Astrocyte of the spinal cord (primary cell): ENCODE results near the gene AIRE.
A peak's percentile ranks its signal among the peaks of the same experiment; 100 is the strongest.
"Not testable (repeated sequence)": the region's sequence is repeated elsewhere in the genome, so short reads cannot be mapped to it uniquely, and the experiment has no call there.

Experiments used
- DNase-seq: peaks from one replicate; pipeline ENCODE4 v3.0.0; 2011; ENCODE audit warnings: low read depth, low spot score
- H3K4me3 ChIP-seq: 2 replicates; pipeline ENCODE4 v1.5.1; 2011; ENCODE audit warnings: low read depth, mild to moderate bottlenecking, low read length, moderate library complexity
- in situ Hi-C: cut with HindIII; loops from 2 replicates; pipeline ENCODE4 v1.10.0; 2017; ENCODE audit warnings: low sequenced_read_pairs
- TF ChIP-seq, protein P1 (sequence below): IDR thresholded peaks from 2 replicates; pipeline ENCODE4 v1.5.1; 2012; ENCODE audit warnings: low read depth, mild to moderate bottlenecking, low read length, inconsistent platforms

The AIRE gene

DNA sequence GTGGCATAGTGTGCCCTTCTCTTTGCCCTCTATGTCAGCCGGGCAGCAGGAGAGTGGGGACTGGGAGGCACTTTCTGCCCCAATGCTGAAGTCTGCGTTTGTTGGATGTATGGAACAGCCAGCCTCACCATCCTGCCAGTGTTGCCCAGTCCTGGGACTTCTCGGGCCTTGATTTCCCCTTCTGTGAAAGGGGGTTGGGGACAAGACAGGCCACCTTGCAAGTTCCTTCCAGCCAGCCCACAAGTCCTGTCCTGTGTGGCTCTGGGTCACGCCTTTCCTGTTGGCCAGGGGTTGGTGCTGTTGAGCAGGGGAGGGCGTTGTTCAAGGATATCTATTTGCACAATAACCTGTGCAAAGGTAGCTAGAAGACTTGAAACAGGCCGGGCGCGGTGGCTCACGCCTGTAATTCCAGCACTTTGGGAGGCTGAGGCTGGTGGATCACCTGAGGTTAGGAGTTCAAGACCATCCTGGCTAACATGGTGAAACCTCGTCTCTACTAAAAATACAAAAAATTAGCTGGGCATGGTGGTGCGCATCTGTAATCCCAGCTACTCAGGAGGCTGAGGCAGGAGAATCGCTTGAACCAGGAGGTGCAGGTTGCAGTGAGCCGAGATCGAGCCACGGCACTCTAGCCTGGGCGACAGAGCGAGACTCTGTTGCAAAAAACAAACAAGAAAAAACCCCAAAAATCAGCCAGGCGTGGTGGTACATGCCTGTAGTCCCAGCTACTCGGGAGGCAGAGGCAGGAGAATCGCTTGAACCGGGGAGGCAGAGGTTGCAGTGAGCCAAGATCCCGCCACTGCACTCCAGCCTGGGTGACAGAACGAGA, 17.1 kb downstream of the AIRE start:
- DNase-seq, H3K4me3 ChIP-seq, in situ Hi-C loops: not testable (repeated sequence)

DNA sequence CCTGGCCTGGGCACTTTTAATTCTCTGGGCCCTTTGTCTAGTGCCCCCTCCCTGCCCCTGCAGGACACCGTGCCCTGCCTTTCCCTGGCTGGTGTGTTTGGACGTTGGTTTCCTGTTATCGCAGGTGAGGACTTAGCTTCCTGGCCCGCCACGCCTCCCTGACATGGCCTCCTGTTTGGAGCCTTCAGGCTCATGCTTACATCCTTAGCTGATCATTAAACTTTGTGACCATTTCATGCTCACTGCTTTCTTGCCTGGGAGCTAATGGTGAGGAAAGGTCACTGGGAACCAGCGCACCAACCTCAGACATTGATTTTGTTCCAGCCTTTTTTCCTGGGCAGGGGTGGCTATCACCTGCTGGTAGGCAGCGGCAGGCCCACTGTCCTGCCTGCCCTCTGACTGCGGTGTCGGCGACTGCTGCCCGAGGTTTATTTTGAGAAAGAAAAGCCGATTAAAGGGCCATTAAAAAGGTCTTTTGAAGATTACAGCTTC, 17.9 kb downstream of the AIRE start:
- no peak overlapping the region for H3K4me3 ChIP-seq
- in situ Hi-C loops = no loop called here
- TF ChIP-seq, protein P1, sequence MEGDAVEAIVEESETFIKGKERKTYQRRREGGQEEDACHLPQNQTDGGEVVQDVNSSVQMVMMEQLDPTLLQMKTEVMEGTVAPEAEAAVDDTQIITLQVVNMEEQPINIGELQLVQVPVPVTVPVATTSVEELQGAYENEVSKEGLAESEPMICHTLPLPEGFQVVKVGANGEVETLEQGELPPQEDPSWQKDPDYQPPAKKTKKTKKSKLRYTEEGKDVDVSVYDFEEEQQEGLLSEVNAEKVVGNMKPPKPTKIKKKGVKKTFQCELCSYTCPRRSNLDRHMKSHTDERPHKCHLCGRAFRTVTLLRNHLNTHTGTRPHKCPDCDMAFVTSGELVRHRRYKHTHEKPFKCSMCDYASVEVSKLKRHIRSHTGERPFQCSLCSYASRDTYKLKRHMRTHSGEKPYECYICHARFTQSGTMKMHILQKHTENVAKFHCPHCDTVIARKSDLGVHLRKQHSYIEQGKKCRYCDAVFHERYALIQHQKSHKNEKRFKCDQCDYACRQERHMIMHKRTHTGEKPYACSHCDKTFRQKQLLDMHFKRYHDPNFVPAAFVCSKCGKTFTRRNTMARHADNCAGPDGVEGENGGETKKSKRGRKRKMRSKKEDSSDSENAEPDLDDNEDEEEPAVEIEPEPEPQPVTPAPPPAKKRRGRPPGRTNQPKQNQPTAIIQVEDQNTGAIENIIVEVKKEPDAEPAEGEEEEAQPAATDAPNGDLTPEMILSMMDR = no peak
- DNase-seq = no peak

More for the DNA sequence above, 17.1 kb downstream of the AIRE start:
- TF ChIP-seq, protein P1 = peak; percentile 17

DNA sequence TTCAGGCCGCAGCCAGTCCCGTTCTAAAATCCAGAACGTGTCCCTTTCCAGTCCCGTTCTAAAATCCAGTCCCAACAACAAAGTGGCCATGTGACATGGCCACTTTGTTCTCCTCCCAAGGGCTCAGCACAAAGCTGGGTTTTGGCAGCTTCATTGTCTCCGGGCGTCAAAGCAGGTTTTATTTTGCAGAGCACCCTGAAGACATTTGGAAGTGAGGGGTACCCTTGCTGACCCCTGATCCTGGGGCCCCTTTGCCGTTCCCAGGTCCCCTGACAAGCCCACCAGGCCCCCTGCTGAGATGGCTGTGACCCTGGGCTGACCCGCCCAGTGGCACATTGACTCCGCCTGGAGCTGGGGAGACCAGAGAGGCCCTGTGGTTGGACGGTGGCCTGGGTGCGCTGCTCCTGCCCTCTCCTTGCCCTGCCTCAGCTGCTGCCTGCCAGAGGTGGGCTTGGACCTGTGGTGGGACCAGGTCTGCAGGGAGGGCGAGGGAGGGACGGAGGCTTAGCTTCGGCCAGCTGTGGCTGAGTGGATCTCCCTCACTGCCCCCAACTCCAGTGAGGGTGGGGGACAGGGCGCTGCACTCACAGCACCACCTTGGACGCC, 18.4 kb downstream of the AIRE start:
- no peak overlapping the region for H3K4me3 ChIP-seq
- DNase-seq = no peak
- in situ Hi-C loops = no loop called here
- TF ChIP-seq, protein P1 = no peak

DNA sequence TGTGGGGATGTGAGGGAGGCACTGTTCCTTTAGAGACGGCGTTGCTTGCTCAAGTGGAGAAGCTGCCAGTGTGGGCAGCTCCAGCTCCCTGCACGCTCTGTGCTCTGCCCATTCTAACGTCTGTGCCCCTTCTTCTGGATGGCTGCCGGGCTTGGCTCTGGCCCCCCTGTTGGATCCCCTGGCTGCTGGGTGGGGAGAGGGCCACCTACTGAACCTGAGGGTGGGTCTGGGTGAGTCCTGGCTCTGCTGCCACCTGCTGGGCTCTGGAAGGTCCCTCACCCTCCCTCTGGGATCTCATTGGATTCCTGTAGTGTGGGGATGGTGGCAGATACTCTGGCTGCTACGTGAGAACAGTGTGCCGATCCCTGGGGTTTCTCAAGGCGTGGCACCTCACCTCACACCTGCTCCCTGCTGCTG, 19.2 kb downstream of the AIRE start:
- TF ChIP-seq, protein P1 = peak; percentile 78
- peak; percentile 31 for DNase-seq
- no peak overlapping the region for H3K4me3 ChIP-seq
- in situ Hi-C loops = no loop called here

DNA sequence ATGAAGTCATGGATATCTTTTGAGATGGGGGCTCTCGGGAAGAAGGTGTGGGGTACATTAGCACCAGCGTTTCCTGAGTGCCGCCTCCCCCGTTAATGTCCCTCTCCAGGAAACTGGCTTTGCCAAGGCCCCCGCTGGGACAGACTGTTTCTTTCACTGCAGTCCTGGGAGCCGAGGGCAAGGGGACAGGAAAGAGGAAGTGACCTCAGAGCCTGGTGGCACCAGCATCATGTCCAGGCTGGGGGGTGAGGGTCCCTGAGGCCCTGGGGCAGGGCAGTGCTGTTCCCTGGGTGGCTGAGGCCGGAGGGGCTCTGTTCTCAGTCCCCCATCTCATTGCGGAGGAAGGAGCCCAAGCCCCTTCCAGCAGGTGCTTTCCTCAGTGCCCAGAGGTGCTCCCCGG, 20.0 kb downstream of the AIRE start:
- in situ Hi-C loops = no loop called here
- TF ChIP-seq, protein P1 = no peak
- DNase-seq = no peak
- no peak overlapping the region for H3K4me3 ChIP-seq

DNA sequence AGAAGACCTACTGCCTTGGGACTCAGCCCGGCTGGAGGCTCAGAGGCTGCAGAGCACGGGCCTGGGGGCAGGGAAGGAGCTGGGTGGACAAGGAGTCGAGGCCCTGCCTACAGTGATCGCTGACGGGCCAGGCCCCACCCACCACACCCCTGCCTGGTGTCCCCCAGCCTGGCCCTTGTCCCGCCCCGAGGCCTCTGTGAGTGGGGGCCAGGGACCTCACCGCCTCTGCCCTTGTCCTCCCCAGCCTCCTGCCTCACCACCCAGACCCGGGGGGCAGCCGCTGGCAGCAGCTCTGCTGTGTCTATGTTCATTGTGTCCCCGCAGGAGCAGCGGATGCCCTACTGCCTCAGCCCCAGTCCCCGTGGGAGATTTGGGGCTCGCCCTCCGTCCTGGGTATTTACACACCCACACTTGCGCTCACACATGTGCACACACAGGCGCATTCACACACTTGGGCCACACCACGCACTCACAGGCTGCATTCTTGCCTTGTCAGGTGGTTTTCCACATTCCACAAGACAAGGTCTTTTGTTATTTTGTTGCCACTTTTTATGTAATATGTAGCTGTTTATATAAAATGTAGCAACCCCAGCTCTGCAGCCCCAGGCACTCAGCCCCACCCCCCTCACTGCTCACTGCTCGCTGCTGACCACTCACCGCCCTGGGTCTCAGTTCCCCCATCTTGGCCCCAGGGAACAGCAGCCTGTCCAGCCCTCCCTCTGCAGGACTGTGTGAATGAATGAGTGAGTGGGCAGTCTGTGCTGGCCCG, 21.4 kb downstream of the AIRE start:
- in situ Hi-C loops = no loop called here
- TF ChIP-seq, protein P1 = no peak
- DNase-seq = no peak
- no peak overlapping the region for H3K4me3 ChIP-seq
